CD4-positive, alpha-beta T cell treated with Interleukin-4 for 1 hour (primary cell): ENCODE measurements around the gene SPRYD3.

ENCODE experiments used
- DNase-seq, 2 donors: peaks; one replicate each; pipeline ENCODE4 v3.0.0-alpha.2; 2020 to 2022

The SPRYD3 gene

DNA sequence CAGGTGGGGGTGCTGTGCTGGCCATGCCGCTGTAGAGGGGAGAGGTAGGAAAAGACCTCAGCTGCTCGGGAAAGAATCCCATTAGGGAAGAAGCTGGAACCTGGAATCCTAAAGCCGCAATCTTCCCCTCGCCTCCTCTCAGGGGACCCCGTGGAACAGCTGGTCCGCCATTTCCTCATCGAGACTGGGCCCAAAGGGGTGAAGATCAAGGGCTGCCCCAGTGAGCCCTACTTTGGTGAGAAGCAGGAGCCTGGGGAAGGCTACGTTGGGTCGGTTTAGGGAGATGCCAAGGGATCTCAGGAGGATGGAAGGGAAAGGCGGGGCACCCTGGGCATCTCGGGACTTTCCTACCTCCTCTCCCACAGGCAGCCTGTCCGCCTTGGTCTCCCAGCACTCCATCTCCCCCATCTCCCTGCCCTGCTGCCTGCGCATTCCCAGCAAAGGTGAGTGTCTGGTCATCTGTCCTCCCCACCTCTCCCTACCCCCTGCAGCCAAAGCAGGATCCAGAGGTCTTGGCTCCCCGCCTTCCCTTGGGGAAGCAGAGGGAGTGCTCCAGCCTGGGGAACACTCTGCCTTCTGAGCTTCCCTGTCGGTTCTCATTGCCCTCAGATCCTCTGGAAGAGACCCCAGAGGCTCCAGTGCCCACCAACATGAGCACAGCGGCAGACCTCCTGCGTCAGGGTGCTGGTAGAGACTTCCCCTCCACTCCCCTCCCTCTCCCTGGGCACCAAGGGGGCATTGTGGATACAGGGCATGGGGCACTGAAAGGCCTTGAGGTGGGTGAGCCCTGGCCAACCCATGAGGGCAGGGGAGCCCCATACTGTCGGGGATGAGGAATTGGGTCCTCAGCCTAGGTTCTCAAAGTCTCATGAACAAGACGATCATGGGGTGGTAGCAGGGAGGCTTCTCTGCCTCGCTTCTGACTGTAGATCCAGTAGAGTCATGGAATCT, 16.9 kb downstream of the SPRYD3 start:
- DNase-seq, result no peak

DNA sequence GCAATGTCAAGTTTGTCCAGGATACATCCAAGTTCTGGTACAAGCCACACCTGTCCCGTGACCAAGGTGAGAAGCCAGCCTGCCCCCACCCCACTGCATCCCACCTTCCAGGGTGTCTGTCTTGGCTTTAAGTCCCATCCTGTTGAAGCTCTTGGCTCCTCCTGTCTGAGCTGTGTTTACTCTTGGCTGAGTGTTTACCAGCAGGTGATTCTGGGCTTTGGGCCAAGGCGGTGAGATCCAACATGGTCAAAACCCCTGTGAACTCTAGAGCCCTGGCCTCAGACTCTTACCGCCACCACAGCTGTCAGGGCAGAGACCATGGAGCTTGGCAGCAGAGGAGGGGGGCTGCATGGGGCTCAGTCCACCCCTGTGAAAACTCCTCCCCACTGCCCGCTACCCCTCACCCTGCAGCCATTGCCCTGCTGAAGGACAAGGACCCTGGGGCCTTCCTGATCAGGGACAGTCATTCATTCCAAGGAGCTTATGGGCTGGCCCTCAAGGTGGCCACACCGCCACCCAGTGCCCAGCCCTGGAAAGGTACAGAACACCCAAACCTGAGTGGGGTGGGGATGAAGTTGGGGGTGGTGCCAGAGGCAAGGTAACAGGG, 17.7 kb downstream of the SPRYD3 start:
- DNase-seq, result no peak

DNA sequence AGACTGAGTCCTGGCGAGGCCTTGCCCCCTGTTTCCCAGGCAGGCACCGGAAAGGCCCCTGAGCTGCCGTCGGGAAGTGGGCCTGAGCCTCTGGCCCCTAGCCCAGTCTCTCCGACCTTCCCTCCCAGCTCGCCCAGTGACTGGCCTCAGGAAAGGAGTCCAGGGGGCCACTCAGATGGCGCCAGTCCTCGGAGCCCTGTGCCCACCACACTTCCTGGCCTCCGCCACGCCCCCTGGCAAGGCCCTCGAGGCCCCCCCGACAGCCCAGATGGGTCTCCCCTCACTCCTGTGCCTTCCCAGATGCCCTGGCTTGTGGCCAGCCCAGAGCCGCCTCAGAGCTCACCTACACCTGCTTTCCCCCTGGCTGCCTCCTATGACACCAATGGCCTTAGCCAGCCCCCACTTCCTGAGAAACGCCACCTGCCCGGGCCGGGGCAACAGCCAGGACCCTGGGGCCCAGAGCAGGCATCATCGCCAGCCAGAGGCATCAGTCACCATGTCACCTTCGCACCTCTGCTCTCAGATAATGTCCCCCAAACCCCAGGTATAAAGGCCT, 18.4 kb downstream of the SPRYD3 start:
- DNase-seq, result no peak

DNA sequence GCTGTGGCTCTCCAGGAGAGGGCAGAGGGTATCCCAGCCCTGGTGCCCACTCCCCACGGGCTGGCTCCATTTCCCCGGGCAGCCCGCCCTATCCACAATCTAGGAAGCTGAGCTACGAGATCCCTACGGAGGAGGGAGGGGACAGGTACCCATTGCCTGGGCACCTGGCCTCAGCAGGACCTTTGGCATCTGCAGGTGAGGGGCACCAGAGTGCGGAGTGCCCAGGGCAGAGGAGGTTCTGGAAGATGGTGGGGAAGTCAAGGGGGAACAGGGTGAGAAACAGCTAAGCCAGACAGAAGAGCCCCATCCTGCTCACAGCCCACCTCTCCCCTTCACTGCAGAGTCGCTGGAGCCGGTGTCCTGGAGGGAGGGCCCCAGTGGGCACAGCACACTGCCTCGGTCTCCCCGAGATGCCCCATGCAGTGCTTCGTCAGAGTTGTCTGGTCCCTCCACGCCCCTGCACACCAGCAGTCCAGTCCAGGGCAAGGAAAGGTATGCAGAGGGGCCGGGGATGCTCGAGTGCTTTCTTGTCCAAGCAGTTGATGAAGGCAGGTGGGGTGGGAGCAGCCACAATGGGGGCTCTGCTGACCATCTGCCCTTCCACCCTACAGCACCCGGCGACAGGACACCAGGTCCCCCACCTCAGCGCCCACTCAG, 19.0 kb downstream of the SPRYD3 start:
- DNase-seq, result no peak

DNA sequence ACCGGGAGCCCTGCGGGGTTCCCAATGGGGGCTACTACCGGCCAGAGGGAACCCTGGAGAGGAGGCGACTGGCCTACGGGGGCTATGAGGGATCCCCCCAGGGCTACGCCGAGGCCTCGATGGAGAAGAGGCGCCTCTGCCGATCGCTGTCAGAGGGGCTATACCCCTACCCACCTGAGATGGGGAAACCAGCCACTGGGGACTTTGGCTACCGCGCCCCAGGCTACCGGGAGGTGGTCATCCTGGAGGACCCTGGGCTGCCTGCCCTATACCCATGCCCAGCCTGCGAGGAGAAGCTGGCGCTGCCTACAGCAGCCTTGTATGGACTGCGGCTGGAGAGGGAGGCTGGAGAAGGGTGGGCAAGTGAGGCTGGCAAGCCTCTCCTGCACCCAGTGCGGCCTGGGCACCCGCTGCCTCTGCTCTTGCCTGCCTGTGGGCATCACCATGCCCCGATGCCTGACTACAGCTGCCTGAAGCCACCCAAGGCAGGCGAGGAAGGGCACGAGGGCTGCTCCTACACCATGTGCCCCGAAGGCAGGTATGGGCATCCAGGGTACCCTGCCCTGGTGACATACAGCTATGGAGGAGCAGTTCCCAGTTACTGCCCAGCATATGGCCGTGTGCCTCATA, 19.6 kb downstream of the SPRYD3 start:
- no peak for DNase-seq

DNA sequence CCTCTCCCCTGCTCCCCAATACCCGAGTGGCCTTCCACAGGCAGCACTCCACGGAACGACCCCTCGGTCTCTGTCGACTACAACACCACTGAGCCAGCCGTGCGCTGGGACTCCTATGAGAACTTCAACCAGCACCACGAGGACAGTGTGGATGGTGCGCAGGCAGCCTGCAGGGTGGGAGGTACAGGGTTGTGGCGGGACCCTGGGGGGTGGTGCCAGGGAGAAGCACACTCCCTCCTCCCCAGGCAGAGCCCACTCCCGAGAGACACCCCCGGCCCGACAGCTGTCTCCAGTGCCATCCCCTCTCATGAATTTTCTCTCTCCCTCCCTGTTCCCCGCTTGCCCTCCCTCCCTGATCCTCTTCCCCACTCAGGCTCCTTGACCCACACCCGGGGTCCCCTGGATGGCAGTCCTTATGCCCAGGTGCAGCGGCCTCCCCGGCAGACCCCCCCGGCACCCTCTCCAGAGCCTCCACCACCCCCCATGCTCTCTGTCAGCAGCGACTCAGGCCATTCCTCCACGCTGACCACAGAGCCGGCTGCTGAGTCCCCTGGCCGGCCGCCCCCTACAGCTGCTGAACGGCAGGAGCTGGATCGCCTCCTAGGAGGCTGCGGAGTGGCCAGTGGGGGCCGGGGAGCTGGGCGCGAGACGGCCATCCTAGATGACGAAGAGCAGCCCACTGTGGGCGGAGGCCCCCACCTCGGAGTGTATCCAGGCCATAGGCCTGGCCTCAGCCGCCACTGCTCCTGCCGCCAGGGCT, 20.3 kb downstream of the SPRYD3 start:
- DNase-seq, result no peak

DNA sequence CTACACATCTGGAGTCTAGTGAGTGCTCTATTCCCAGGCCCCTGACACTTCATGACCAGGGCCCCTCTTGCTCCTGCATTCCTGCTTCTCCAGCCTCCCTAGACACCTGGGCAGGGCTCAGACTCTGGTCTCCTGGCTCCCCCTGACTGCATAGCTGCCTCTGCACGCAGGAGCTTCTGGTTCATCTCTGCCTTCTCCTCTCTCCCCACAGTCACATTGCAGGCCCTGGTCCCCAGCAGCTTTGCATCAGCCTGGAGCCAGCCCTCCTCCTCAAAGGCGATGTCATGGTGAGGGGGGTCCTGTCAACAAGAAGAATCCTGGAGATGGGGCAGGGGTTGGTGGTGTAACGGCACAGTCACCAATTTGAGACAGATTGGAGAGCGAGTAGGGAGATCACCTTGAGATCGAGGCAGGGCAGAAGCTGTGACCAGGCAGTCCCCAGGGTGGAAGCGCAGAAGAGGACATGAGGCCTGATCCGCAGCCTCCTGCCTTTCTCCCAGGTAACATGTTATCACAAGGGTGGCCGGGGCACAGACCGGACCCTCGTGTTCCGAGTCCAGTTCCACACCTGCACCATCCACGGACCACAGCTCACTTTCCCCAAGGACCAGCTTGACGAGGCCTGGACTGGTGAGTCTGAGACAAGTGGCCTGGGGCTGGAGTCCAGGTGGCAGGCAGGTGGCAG, 21.2 kb downstream of the SPRYD3 start:
- DNase-seq, result no peak

DNA sequence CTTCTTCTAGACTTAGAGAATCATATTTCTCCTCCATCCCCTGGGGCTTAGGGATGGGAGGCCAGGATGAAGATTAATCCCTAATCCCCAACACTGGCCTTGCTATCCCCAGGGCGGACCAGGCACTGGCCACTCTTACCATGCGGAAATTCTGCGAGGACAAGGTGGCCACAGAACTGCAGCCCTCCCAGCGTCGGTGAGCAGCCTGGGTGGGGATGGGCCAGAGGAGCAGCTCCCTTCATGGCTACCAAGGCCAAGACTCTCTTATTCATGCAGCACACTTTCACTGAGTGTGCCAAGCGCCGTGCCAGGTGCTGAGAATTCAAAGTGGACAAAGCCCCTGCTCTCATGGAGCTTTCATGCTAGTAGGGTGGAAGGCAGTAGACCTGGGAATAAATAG, 22.3 kb downstream of the SPRYD3 start:
- no peak for DNase-seq

DNA sequence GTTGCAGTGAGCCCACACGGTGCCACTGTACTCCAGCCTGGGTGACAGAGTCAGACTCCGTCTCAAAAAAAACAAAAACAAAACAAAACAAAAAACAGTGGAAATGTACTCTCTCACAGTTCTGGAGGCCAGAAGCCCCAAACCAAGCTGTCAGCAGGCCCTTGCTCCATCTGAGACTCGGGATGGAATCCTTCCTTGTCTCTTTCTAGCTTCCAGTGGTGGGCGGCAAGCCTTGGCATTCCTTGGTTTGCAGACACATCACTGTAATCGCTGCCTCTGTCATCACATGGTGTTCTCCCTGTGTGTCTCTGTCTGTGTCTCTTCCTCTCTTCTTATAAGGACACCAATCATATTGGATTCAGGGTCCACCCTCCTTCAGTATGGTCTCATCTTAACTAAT, 22.9 kb downstream of the SPRYD3 start:
- no peak for DNase-seq

DNA sequence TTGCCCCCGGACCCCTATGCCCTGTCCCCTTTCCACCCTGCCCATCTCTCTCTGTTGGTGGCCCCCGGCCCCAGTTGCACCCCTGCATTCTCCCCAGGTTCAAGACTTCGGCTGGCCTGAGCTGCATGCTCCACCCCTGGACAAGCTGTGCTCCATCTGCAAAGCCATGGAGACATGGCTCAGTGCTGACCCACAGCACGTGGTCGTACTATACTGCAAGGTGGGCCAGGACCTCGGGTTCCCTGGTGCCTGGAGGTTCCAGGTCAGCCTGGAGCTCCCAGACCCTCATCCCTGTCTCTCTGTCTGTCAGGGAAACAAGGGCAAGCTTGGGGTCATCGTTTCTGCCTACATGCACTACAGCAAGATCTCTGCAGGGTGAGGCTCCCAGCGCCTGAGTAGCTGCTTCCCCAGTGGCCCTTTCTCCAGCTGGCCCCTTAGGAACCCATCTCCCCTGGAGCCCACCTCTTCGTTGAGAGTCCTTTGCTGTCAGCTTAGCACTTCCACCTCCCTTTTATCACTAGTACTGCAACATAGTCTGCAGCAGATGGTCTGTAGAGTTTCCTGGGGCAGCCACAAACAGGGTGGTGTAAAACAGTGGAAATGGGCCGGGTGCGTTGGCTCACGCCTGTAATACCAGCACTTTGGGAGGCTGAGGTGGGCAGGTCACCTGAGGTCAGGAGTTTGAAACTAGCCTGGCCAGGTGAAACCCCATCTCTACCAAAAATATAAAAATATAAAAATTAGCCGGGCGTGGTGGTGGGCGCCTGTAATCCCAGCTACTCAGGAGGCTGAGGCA, 23.5 kb downstream of the SPRYD3 start:
- no peak for DNase-seq

DNA sequence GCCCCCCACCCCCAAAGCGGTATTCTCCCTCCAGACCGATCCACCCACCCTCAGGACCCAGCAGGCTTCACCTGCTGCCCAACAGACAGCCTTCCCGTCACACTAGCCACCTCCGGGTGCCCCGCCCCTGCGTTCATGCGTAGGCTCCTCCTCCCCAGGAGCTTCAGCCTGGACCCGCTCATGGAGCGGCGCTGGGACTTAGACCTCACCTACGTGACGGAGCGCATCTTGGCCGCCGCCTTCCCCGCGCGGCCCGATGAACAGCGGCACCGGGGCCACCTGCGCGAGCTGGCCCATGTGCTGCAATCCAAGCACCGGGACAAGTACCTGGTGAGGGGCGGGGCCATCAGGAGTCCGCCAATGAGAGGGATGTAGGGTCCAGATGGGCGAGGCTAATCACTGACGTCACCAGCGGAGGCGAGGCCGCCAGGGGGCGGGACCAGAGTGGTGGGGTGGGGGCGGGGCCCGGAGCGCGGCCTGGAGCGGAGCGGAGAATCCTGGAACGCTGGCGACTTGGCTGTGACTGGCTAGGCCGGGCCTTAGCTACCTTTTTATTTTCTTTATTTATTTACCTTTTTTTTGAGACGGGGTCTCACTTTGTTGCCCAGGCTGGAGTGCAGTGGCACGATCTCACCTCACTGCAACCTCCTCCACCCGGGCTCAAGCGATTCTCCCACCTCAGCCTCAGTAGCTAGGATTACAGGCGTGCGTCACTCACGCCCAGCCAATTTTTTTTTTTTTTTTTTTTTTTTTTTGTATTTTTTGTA, 24.9 kb downstream of the SPRYD3 start:
- peak; percentile 94 to 95 for DNase-seq

DNA sequence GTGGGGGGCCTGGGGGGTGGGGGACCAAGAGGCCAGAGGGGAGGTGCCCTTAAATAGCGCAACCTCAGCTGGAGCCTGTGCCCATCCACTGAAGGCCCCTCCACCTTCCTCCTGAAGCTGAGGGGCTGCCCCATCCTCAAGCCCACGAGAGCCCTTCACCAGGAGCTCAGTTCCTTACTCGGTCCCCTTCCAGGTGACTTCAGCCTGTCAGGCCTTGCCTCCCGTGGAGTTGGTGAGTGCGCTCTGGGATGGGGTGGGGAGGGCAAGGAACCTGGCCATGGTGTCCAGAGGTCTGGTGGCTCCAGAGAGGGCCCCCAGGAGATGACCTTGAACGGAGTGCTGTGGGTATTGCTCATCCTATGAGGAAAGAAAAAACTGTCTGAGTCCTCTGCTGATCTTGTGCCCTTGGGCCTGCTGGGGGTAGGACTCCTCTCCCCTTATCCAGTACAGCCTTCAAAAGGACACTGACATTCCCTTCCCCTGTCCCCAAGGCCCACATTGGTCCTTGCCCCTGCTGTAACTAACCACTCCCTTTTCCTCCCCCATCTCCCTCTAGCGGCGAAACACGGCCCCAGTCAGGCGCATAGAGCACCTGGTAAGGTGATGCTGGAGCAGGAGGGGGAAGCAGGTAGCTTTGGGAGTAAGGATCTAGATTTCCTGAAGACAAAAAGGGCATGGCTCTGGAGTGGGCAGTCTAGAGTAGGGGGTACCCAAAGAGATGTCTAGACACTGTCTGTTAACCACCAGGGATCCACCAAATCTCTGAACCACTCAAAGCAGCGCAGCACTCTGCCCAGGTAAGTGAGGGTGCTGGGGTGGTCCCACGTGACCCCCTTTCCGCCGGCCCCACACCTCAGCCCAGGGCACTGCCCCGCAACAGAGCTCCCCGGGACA, 25.7 kb downstream of the SPRYD3 start:
- peak; percentile 55 to 71 for DNase-seq

DNA sequence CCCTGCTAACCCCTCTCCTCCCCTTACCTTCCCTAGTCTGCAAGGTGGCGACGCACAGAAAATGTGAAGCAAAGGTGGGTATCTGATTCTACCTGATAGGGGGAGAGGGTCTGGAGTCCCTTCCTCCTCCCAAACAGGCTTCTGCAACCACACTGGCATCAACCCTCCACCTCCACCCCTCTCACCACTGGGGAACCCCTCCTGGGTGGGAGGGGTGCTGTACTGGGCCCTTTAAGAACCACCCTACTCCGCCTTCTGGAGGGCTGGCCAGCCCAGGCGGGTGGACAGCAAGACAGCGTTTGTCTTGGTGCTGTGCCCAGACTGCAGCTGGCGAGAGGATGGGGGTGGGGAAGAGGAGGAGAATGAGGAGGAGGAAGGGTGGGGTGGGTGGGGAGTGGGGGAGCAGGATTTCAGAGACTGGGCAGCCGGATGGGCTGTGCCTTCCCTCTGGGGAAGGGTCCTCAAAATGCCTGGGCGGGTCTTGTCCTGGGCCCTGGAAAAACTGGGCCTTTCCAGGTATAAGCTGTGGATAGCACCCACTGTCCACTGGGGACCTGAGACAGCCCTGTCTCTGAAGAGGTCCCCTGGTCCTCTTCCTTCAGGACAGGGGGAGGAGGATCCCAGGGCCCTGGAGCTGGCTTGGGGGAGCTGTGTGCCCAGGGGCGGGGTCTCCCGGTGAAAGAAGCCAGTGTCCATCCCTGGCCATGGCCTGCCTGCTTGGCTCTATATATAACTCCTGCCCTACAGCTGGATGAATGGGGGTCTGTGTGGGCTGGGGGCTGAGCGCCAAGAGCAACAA, 26.6 kb downstream of the SPRYD3 start:
- DNase-seq, result no peak

DNA sequence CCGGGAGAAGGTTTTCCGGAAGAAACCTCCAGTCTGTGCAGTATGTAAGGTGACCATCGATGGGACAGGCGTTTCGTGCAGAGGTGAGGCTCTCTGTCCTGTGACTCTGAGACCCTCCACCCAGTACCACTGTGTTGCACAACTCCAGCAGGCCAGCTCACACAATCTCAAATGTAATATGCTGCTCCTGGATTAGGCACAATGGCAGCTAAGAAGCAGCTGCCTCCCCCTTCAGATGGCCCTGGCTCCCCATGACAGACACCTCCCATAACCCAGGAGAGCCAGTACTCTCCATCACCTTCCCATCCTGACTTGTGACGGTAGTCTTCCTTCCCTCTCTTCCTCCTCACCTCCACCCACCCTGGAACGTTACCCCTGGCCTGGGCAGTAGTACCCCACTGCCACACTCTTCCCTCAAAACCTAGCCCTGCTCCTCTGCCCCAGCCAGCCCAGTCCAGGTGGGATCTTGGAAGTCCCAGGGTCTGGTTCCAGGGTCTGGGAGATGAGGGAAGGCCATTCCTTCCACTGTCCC, 27.2 kb downstream of the SPRYD3 start:
- peak in 1 of 2 donors; percentile 9 for DNase-seq

DNA sequence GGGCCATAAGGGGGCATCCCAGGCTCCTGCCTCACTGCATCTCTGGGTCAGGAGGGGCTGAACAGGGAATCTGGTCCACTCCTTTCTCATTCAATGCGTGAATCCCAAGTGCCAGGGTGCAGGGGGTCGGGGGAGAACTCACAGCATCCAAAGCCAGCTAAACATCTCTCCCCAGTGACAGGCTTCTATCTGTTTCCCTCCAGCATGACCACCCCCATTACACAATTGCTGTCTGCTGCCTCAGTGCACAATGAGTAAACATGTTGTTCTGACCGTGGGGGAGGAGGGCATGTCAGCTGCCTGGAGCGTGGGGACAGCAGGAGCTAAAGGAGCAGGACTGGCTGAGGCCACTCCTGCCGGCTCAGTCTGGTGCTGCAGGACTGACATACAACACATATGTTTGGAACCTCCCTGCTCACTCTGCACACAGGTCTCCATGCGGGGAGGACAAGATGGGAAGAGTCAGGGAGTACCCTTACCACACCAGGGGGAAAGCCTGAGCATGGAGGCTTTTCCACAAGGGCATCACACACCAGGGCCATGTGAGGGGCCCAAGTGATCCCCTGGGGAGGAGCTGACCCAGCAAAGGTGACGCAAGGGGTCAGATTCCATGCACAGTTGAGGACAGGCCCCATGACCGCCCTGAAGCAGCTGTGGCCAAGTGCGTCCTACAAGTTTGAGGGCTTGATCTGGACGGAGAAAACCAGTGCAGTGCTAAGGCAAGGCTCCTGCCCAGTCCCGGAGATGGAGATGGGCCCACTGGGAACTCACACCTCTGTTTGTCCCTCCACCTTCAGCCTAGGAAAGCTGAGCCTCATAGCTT, 27.9 kb downstream of the SPRYD3 start:
- no peak for DNase-seq

DNA sequence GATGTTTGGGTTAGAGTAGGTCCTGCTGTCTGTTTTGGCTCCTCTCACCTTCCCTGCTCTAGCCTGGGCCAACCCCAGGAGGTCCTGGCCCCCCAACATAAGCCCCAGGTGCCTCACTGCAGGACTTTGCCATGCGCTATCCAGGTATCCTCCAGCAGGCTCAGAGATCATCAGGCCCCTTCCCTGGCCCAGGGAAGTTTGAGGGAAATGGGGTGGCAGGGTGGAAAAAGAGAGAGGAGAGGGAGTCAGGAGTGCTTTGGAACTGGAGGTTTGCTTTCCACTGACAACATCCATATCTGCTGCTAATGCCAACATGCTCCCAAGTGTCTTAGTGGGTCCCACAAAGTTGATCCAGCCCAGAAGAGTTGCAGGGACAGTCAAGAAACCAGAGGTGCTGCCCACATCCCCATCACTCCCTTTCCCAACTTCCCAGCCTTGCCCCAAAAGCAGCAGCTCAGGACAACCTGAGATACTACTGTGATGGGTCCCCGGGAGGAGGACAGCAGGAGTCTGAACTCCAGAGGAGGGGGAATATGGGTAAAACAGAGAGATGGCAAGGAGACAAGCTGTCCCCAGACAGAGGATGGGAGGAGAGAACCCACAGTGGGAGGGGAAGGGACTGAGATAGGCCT, 28.6 kb downstream of the SPRYD3 start:
- no peak for DNase-seq
